ENCODE data around the gene PDE4B.

The PDE4B gene

GRCh38 chr1:66348776-66349175 is 556.1 kb downstream of the PDE4B start:
- no peak for DNase-seq

GRCh38 chr1:66349242-66349641 is 556.5 kb downstream of the PDE4B start:
- DNase-seq: no peak

GRCh38 chr1:66350001-66350547 is 557.4 kb downstream of the PDE4B start:
- peak; percentile 68 for DNase-seq

DNA sequence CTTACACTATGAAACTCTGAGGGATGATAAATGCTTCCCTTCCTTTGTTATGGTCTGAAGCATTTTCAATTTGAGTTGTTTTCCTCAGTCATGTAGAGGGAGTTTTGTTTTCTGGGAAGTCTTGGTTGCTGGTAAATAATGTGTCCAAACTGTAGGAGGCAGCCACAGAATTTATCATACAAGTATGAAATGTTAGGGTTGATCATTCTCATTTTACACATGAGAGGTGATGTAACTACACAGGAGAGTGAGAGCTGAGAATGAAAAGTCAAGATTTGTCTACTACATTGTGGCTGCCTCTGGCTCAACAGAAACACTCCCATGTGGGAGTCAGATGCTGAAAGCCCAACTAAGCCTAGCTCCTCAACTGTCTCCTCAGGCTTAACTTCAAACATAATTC is 558.8 kb downstream of the PDE4B start:
- DNase-seq: no peak

- peak; percentile 37 for DNase-seq
These were observed 559.2 kb downstream of the PDE4B start for GRCh38 chr1:66351913-66352312.

- no peak for DNase-seq
These were observed 560.1 kb downstream of the PDE4B start for GRCh38 chr1:66352792-66353191.

DNA sequence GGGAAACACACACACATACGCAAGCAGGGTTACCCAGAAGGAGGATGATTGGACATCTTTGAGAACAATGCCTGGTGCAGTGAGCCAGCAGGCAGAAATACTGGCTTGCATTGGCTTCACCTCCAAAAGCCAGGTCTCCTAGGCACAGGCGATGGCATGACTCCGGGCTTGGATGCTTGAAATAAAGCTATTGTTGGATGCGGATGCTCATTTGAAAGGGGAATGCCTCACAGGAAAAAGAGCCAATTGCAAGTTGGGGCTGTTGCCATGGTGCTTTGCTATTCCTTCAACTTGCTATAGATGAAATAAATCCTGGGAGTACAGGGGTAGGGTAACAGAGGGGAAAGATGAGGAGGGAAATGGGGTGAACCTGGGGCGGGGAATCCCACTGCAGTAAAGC is 560.6 kb downstream of the PDE4B start:
- no peak for DNase-seq

DNA sequence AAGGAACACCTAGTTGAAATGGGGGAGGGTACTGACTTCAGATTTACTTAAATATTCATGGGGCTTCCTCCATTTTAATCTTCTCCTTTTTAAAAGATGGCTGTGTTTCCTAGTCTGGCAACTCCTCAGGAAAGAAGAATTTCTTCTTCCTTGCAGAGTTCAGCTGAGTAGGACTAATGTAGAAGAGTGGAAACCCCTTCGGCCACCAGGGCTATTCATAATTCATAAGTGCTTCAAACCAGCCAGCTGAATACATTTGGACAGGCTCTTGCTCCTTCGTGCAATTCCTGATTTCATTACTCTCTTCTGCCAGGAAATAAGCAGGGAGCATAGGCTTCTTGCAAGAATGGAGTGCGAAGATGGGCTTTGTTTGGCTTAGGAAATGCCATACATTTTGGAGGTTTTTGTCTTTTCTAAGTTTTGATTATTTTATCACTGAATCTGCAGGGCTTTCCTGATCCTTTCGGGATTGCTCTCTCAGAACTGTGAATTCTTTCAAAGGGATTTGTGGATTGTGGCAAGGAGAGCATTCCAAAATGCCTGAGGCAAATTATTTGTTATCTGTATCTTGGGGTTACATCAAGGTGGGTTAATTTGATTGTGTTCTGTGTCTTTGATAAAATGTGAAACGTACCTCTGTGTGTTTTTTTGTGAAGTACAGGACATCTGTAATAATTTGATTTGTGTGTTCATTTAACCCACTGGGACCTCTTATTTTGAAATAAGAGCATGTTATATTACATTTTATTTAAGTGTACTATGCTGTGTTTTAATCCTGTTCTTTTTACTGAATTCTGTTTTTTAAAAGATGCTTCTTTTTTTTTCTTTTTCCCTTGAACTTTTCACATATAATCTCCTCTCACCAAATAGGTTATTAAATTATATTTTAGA is 561.9 kb downstream of the PDE4B start:
- DNase-seq: no peak

DNA sequence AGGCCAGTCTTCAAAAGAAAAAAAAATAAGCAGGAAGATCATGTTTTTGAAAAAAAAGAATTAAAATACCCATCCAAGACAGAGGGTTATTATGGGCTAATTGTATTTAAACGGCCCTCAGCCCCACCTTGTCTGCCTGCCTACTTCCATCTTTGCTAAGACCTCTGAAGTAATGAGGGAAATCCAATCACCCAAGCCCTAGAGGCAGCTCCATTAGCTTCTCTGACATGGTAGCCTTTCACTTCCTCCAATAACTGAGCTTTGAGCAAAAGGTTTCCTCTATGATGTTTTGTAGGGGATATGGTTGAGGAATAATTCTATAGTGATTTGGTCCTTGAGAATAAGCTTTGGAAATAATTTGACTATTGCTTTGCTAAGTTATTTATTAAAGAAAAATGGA is 563.1 kb downstream of the PDE4B start:
- DNase-seq: no peak

DNA sequence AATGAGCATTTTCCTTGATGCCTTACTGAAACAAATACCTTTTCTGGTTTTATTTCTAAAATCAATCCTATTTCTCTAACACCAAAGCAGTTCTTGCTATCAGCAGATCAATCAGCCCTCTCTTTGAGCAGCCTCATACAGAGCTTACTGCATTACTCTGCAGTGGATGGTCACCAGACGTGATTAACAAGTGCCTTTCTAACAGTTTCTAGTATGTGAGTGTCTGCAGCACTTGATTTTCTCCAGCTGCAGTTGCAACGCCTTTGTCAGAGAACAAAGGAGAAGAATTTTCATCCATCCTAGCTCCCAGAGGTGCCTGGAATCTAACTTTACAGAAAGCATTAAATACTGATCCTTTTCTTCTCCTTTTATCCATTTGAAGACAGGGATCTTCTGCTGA is 563.9 kb downstream of the PDE4B start:
- no peak for DNase-seq

DNA sequence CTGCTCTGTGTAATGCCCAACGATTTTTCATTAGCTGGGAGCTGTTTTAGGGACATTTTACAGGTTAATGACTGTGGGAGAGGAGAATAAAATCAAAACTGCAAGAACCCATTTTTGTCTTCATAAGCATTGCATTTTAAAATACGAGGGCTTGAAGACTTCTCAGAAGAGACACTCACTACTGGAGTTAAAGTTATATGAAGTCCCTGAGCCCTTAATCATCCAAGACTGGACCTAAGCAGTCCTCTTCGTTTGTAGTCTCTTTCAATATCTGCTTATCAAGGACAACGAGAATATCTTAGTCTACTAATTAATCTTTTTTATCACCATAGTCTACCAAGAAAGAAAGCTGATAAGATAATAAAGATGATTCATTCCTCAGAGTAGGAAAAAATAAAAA is 564.3 kb downstream of the PDE4B start:
- no peak for DNase-seq

DNA sequence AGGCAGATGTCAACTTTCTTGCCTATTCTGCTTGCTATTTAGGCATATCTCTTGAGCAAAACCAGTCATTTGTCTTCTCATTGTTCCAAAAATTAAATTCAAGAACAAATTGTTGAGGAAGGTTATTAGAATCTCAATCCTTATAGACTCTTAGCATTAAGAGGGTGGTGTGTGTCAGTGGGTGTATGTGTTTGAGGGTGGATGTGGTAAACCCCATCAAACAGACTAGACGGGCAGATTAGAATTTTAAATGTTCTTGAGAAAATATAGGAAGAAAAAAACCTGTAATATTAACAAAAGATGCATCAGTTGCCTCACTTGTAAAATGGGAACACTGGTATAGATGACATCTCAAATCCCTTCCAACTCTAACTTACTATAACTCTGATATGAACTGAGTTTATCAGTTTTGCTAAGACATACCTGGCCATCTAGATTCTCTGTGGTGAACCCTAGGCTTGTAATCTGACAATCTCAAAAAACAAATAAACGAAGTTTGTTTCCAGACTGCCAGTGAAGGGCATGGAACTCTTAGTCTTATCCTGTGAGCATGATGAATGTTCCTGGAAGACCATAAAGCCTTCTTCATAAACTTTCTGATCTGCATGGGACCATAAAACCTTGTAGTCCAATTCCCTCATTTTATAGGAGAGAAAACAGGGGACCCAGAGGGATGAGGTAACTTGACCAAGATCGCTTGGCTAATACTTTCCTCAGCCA is 564.9 kb downstream of the PDE4B start:
- no peak for DNase-seq

- DNase-seq: no peak
These were observed 566.6 kb downstream of the PDE4B start for GRCh38 chr1:66359269-66359668.

GRCh38 chr1:66359815-66360214 is 567.1 kb downstream of the PDE4B start:
- DNase-seq: no peak

- no peak for DNase-seq
These were observed 567.6 kb downstream of the PDE4B start for GRCh38 chr1:66360285-66360724.

- DNase-seq: no peak
These were observed 572.1 kb downstream of the PDE4B start for GRCh38 chr1:66364578-66365391.

- no peak for DNase-seq
These were observed 572.9 kb downstream of the PDE4B start for GRCh38 chr1:66365635-66366034.

DNA sequence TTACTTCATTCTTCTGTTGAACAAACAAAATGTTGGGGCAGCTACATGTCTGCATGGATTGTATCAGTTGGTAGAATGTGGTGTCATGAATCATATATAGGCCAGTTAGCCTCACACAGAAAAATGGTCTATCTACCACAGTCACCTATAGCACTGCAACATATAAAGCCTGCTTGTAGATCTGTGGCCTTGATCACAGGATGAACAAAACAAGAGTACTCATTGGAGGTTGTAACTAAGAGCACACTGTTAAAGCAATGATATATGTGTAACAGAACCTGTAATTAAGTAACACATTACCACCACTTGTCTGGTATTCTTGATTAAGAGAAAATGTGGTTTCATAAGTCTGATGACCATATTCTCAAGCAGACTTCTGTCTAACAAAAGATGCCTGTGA is 573.9 kb downstream of the PDE4B start:
- no peak for DNase-seq

- no peak for DNase-seq
These were observed 574.7 kb downstream of the PDE4B start for GRCh38 chr1:66367369-66367768.

DNA sequence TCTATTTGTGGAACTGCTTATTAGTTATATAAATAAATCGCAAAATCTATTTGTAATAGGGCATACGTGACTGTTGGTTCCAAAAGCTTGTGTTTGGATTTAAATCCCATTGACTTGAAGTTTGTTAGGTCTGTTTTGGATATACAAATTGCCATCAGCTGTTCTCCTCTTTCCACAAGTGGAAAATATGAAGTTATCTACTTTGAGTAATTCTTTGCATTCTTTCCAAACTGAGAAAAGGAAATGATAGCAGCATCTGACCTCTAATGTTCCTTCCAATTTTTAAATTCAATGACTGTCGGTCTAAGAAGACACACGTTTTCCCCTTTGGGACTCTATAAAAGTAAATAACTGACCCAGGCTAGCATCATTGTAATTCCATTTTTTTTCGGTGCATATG is 575.6 kb downstream of the PDE4B start:
- DNase-seq: no peak

DNA sequence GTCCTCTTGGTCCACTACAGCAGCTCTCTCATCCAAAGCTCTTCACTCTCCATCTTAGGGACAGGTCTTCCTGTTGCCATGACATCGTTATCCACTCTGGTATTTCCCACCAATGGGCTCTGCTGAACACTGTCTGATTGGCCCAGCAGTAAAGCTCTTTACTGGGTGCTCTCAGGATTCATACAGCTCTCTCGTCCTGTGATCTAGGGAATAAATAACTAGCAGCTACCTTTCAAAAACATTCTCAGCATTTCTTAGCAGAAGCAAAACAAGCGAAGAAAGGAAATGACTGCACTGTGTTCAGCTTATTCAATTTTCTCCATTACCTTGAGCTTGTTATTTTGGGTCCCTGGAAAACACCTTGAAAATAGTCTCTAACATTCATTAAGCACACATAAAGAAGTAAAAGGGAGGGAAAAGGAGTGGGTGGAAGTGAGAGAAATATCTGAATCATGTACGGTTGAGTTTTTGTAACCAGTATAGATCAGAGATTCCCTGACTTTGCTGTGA is 577.8 kb downstream of the PDE4B start:
- no peak for DNase-seq

GRCh38 chr1:66371233-66372005 is 578.7 kb downstream of the PDE4B start:
- no peak for DNase-seq
